HepG2 (cell line): ENCODE results near the gene ABAT. TPM values are rescaled to one million over a fixed set of nuclear protein-coding genes. Genes with fewer than 3 reads are reported as not detected.

Experiments used
- ATAC-seq: fragments of 200-7000 bp; cut with Tn5 transposase; 3 replicates; pipeline ENCODE4 v1.9.1; 2020; ENCODE audit warnings: mild to moderate bottlenecking, moderate library complexity
- BruUV-seq: library from RNA; stranded (reverse); fragments of 400-500 nt; replicated peaks from 2 replicates; lab custom pipeline; 2021; lab: Mats Ljungman, UMichigan
- CTCF ChIA-PET: fragments of 300-600 bp; formaldehyde crosslinking; extraction: SDS; loops from one replicate; lab custom pipeline; 2021; ENCODE audit warnings: low total read pairs, inconsistent platforms, low intra/inter-chr PET ratio; lab: Yijun Ruan, JAX
- POLR2A ChIA-PET: fragments of 350-600 bp; sonication (Branson Sonifier 250); formaldehyde crosslinking; loops from one replicate; lab custom pipeline; 2020; ENCODE audit warnings: antibody characterized with exemption, inconsistent platforms; lab: Yijun Ruan, JAX
- DNase-seq: peaks from one replicate; pipeline ENCODE4 v3.0.0-alpha.2; 2015; ENCODE audit warnings: low spot score
- FAIRE-seq: peaks from 3 replicates; lab custom pipeline; 2011; peaks lifted over from hg19 to GRCh38; lab: Jason Lieb, UNC
- H2AFZ ChIP-seq: one replicate; pipeline ENCODE4 v1.6.1; 2011; ENCODE audit warnings: low read length, inconsistent platforms
- H3K27ac ChIP-seq: fragments of 300-600 bp; 3 replicates; pipeline ENCODE4 v1.8.0; 2011; ENCODE audit warnings: mixed run types, mild to moderate bottlenecking, mixed read lengths, low read length, inconsistent platforms; ENCODE audit not compliant: insufficient read depth; ENCODE audit errors: extremely low read length
- H3K27me3 ChIP-seq, 2 experiments: fragments of 200-600 bp in 1 of 2; 2 replicates in 1 of 2; 3 replicates in 1 of 2; pipeline versions ENCODE4 v1.6.0 to v1.8.0; 2011; ENCODE audit warnings: low read length in 2 of 2, mild to moderate bottlenecking in 2 of 2, moderate library complexity in 2 of 2, inconsistent platforms in 1 of 2; ENCODE audit not compliant: insufficient read depth in 2 of 2, control insufficient read depth in 1 of 2
- H3K36me3 ChIP-seq, 2 experiments: fragments of 200-600 bp in 1 of 2; replicated peaks in 1 of 2; 2 replicates in 1 of 2; 3 replicates in 1 of 2; pipeline versions ENCODE4 v1.5.1 to v1.8.0; 2011; ENCODE audit warnings: low read length in 2 of 2, inconsistent platforms in 1 of 2; ENCODE audit not compliant: insufficient read depth in 2 of 2, control insufficient read depth in 1 of 2
- H3K4me1 ChIP-seq: 2 replicates; pipeline ENCODE4 v1.5.1; 2012; ENCODE audit warnings: low read length, inconsistent platforms; ENCODE audit not compliant: insufficient read depth
- H3K4me2 ChIP-seq: 2 replicates; pipeline ENCODE4 v1.6.0; 2011; ENCODE audit warnings: low read depth, low read length, inconsistent platforms
- H3K4me3 ChIP-seq, 3 experiments: fragments of 200-600 bp in 1 of 3; sonication (generic), shearing (Covaris generic) in 1 of 3; replicated peaks in 1 of 3; 2 replicates each; pipeline ENCODE4 v1.5.1; 2011 to 2016; ENCODE audit warnings: low read length in 3 of 3, inconsistent platforms in 2 of 3, low read depth in 2 of 3, mild to moderate bottlenecking in 2 of 3, control low read depth in 1 of 3, mixed read lengths in 1 of 3; ENCODE audit not compliant: insufficient read depth in 1 of 3
- H3K79me2 ChIP-seq: one replicate; pipeline ENCODE4 v1.6.1; 2011; ENCODE audit warnings: low read length, inconsistent platforms; ENCODE audit not compliant: insufficient read depth
- H3K9ac ChIP-seq: 2 replicates; pipeline ENCODE4 v1.6.0; 2011; ENCODE audit warnings: mild to moderate bottlenecking, low read depth, low read length, inconsistent platforms; ENCODE audit not compliant: insufficient read depth
- H3K9me3 ChIP-seq: 2 replicates; pipeline ENCODE4 v1.5.1; 2012; ENCODE audit warnings: mild to moderate bottlenecking, low read length
- H4K20me1 ChIP-seq: 2 replicates; pipeline ENCODE4 v1.6.0; 2011; ENCODE audit warnings: inconsistent platforms, mild to moderate bottlenecking, low read length, moderate library complexity; ENCODE audit not compliant: insufficient read depth
- CHD2 ChIP-seq: IDR thresholded peaks from 2 replicates; pipeline ENCODE4 v1.6.1; 2011; ENCODE audit warnings: low read depth, low read length, improper control_type of control experiment
- EZH2 ChIP-seq: conservative IDR thresholded peaks from 2 replicates; pipeline ENCODE4 v1.6.1; 2012; ENCODE audit warnings: mild to moderate bottlenecking, low read depth, low read length, moderate library complexity
- FOXJ3 ChIP-seq: sonication (generic); formaldehyde crosslinking; IDR thresholded peaks from 2 replicates; pipeline ENCODE4 v1.4.0; 2020; ENCODE audit warnings: missing genetic modification reagents, mild to moderate bottlenecking, borderline replicate concordance
- HOXA9 ChIP-seq: sonication (generic); formaldehyde crosslinking; IDR thresholded peaks from 2 replicates; pipeline ENCODE4 v1.8.1; 2022; ENCODE audit warnings: missing genetic modification reagents, mild to moderate bottlenecking, moderate library complexity, borderline replicate concordance
- ISX ChIP-seq: sonication (generic); formaldehyde crosslinking; conservative IDR thresholded peaks from 2 replicates; pipeline ENCODE4 v1.5.0; 2020; ENCODE audit warnings: missing genetic modification reagents
- KDM1A ChIP-seq: IDR thresholded peaks from 2 replicates; pipeline ENCODE4 v1.6.1; 2016; ENCODE audit warnings: missing compliant biosample characterization
- KLF12 ChIP-seq: sonication (generic); formaldehyde crosslinking; IDR thresholded peaks from 2 replicates; pipeline ENCODE4 v1.4.0; 2020; ENCODE audit warnings: missing genetic modification reagents, borderline replicate concordance
- MAFG ChIP-seq: sonication (generic); formaldehyde crosslinking; IDR thresholded peaks from 2 replicates; pipeline ENCODE4 v1.5.1; 2020; ENCODE audit warnings: mild to moderate bottlenecking, missing genetic modification reagents
- PHB2 ChIP-seq: fragments of 450-650 bp; IDR thresholded peaks from 2 replicates; pipeline ENCODE4 v1.6.1; 2018; ENCODE audit not compliant: partially characterized antibody
- RFXANK ChIP-seq: IDR thresholded peaks from 2 replicates; pipeline ENCODE4 v1.6.1; 2016
- STAG1 ChIP-seq: sonication (generic); formaldehyde crosslinking; IDR thresholded peaks from 2 replicates; pipeline ENCODE4 v1.4.0; 2020; ENCODE audit warnings: missing genetic modification reagents
- TAF15 ChIP-seq: fragments of 200-400 bp; formaldehyde crosslinking; IDR thresholded peaks from one replicate; pipeline ENCODE4 v1.6.1; 2018; ENCODE audit warnings: mild to moderate bottlenecking, low read depth, low read length; ENCODE audit not compliant: poor library complexity, severe bottlenecking
- ZFP41 ChIP-seq: sonication (generic); formaldehyde crosslinking; IDR thresholded peaks from 2 replicates; pipeline ENCODE4 v1.4.0; 2020; ENCODE audit warnings: mild to moderate bottlenecking, missing genetic modification reagents, borderline replicate concordance
- ZMYM3 ChIP-seq: sonication (generic); formaldehyde crosslinking; IDR thresholded peaks from 2 replicates; pipeline ENCODE4 v1.5.1; 2020; ENCODE audit warnings: mild to moderate bottlenecking, missing genetic modification reagents
- ZNF343 ChIP-seq: sonication (generic); formaldehyde crosslinking; IDR thresholded peaks from 2 replicates; pipeline ENCODE4 v1.4.0; 2020; ENCODE audit warnings: mild to moderate bottlenecking, missing genetic modification reagents
- ZNF720 ChIP-seq: sonication (generic); formaldehyde crosslinking; IDR thresholded peaks from 2 replicates; pipeline ENCODE4 v1.4.0; 2020; ENCODE audit warnings: missing genetic modification reagents
- ZNF768 ChIP-seq: sonication (generic); formaldehyde crosslinking; IDR thresholded peaks from 2 replicates; pipeline ENCODE4 v1.4.0; 2020; ENCODE audit warnings: missing genetic modification reagents
- ZNF781 ChIP-seq: sonication (generic); formaldehyde crosslinking; IDR thresholded peaks from 2 replicates; pipeline ENCODE4 v1.5.1; 2020; ENCODE audit warnings: borderline replicate concordance, mild to moderate bottlenecking, missing genetic modification reagents; ENCODE audit errors: not compliant biosample characterization
- ZSCAN9 ChIP-seq: IDR thresholded peaks from 2 replicates; pipeline ENCODE4 v1.6.1; 2016; ENCODE audit warnings: borderline replicate concordance
- WGBS: methylation state at CpG from one replicate; pipeline ENCODE4 v1.1.6; 2017; ENCODE audit warnings: low lambda C conversion rate; 5-methylcytosine and 5-hydroxymethylcytosine counted together
- in situ Hi-C: cut with HindIII; loops from 2 replicates; pipeline ENCODE4 v1.10.0; 2017; ENCODE audit warnings: low pct_unique_long_range_greater_than_20kb; ENCODE audit not compliant: extremely low pct_ligation_motif_present
- intact Hi-C: fragments of 100-400 bp; cut with micrococcal nuclease; formaldehyde crosslinking; loops from one replicate; pipeline ENCODE4 v1.10.0; 2022; ENCODE audit not compliant: unreplicated experiment
- polyA plus RNA-seq, 8 experiments: library from polyadenylated mRNA; depleted of rRNA in 3 of 8; stranded (reverse) in 7 of 8; unstranded in 1 of 8; fragments of >200 nt; fragmentation: Illumina TruSeq in 4 of 8; extraction: Trizol in 4 of 8; gene quantifications; 2 replicates each; pipeline versions ENCODE4 v1.2.1 to v1.2.3, GENCODE V29; 2011 to 2016; ENCODE audit warnings: low read depth in 4 of 8, missing spikeins in 1 of 8, mixed read lengths in 1 of 8; ENCODE audit not compliant: insufficient read depth in 1 of 8
- total RNA-seq, 5 experiments: library from RNA; depleted of rRNA; stranded (reverse); fragments of >200 nt; fragmentation: Illumina TruSeq; extraction: Trizol; gene quantifications; 2 replicates each; pipeline ENCODE4 v1.2.3, GENCODE V29; 2016; ENCODE audit warnings: low read depth in 1 of 5
- TF ChIP-seq, protein P1 (sequence below): IDR thresholded peaks from 2 replicates; pipeline ENCODE4 v1.6.1; 2016; ENCODE audit warnings: missing compliant biosample characterization, missing genetic modification reagents, borderline replicate concordance
- TF ChIP-seq, protein P2 (sequence below): sonication (generic); formaldehyde crosslinking; IDR thresholded peaks from 2 replicates; pipeline ENCODE4 v1.5.0; 2020; ENCODE audit warnings: missing genetic modification reagents, mild to moderate bottlenecking, borderline replicate concordance
- TF ChIP-seq, protein P3 (sequence below): sonication (generic); formaldehyde crosslinking; IDR thresholded peaks from 2 replicates; pipeline ENCODE4 v1.5.1; 2020; ENCODE audit warnings: missing genetic modification reagents, mild to moderate bottlenecking, borderline replicate concordance

The ABAT gene
- total and polyA plus RNA-seq, 2 of the 13 experiments (the other 11 are each of a cell fraction or from before 2014, with no cell fraction given): 47.6 to 97.3 TPM

DNA sequence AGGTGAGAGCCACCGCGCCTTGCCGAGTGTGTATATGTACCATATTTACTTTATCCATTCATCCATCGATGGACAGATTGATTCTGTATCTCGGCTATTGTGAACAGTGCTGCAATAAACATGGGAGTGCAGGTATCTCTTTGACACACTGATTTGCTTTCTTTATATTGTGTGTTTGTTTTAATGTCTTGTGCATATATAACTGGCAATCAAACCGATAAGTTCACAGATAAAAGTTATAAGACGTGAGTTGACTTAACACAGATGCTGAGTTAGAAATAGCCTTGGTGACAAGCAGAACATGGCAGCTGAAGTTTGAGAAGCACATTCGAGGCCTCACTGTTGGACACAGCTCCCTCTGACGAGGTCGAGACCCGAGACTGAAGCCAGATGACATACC is 99.8 kb downstream of the ABAT start (continued):
- no peak for TF ChIP-seq PHB2
- TF ChIP-seq CHD2: no peak
- TF ChIP-seq EZH2: no peak

DNA sequence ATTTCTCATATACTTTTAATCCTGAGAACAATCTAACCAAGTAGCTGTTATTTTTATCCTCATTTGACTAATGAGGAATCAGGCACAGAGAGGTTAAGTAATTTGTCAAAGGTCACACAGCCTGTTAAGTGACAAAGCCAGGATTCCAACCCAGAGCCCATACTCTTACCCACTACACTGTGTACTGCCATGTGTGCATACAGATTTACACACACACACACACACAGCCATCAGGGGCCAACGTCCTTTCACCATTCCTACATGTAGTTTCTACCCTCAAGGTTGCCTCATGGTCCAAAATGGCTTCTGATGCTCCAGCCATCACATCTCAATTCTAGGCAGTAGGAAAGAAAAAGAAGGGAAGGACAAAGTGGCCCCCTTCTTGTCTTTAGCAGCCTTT is 100.9 kb downstream of the ABAT start:
- Histone ChIP-seq H4K20me1 (no peaks in the 10 kb centered on the region), H3K4me3 (no peak overlapping the region), H3K27me3 (no peaks in the 10 kb centered on the region), H3K36me3 (peaks cover 51 to 73% of the 10 kb centered on the region in 2 experiments), H3K4me2 (no peak overlapping the region), H3K9ac (no peak overlapping the region), H3K27ac (no peak overlapping the region), H2AFZ (no peak overlapping the region), H3K9me3 (no peaks in the 10 kb centered on the region), H3K4me1 (no peaks in the 10 kb centered on the region), H3K79me2 (no peaks in the 10 kb centered on the region)
- ATAC-seq: no peak
- no peak for FAIRE-seq
- DNase-seq: no peak
- BruUV-seq: no TSS peak
- in situ Hi-C loops: no loop called here
- CTCF ChIA-PET: no interaction called here
- intact Hi-C loops: no loop called here
- POLR2A ChIA-PET: no interaction called here
- WGBS: 75% methylated on average over 1 of the region's 1 CpG
- TF ChIP-seq ZMYM3 (CRISPR knock-in tag) (peak; percentile 90), MAFG (CRISPR knock-in tag) (no peak), ZFP41 (CRISPR knock-in tag) (no peak), ZSCAN9 (CRISPR knock-in tag) (no peak), KDM1A (CRISPR knock-in tag) (0 out of 2 replicates have a peak, but pooled peaks have one; percentile 48), ISX (CRISPR knock-in tag) (no peak), ZNF768 (CRISPR knock-in tag) (peak; percentile 89; the same call in 1 of the 2 replicates), ZNF343 (CRISPR knock-in tag) (no peak), ZNF781 (CRISPR knock-in tag) (no peak), HOXA9 (CRISPR knock-in tag) (0 out of 2 replicates have a peak, but pooled peaks have one; percentile 38), RFXANK (CRISPR knock-in tag) (no peak), FOXJ3 (CRISPR knock-in tag) (no peak), KLF12 (CRISPR knock-in tag) (no peak), ZNF720 (CRISPR knock-in tag) (no peak), TAF15 (no peak), STAG1 (CRISPR knock-in tag) (no peak)
- TF ChIP-seq, protein P1, sequence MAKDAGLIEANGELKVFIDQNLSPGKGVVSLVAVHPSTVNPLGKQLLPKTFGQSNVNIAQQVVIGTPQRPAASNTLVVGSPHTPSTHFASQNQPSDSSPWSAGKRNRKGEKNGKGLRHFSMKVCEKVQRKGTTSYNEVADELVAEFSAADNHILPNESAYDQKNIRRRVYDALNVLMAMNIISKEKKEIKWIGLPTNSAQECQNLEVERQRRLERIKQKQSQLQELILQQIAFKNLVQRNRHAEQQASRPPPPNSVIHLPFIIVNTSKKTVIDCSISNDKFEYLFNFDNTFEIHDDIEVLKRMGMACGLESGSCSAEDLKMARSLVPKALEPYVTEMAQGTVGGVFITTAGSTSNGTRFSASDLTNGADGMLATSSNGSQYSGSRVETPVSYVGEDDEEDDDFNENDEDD: no peak
- TF ChIP-seq, protein P2, sequence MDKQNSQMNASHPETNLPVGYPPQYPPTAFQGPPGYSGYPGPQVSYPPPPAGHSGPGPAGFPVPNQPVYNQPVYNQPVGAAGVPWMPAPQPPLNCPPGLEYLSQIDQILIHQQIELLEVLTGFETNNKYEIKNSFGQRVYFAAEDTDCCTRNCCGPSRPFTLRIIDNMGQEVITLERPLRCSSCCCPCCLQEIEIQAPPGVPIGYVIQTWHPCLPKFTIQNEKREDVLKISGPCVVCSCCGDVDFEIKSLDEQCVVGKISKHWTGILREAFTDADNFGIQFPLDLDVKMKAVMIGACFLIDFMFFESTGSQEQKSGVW (CRISPR knock-in tag): no peak
- TF ChIP-seq, protein P3, sequence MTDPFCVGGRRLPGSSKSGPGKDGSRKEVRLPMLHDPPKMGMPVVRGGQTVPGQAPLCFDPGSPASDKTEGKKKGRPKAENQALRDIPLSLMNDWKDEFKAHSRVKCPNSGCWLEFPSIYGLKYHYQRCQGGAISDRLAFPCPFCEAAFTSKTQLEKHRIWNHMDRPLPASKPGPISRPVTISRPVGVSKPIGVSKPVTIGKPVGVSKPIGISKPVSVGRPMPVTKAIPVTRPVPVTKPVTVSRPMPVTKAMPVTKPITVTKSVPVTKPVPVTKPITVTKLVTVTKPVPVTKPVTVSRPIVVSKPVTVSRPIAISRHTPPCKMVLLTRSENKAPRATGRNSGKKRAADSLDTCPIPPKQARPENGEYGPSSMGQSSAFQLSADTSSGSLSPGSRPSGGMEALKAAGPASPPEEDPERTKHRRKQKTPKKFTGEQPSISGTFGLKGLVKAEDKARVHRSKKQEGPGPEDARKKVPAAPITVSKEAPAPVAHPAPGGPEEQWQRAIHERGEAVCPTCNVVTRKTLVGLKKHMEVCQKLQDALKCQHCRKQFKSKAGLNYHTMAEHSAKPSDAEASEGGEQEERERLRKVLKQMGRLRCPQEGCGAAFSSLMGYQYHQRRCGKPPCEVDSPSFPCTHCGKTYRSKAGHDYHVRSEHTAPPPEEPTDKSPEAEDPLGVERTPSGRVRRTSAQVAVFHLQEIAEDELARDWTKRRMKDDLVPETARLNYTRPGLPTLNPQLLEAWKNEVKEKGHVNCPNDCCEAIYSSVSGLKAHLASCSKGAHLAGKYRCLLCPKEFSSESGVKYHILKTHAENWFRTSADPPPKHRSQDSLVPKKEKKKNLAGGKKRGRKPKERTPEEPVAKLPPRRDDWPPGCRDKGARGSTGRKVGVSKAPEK (CRISPR knock-in tag): no peak
